ENCODE measurements around the gene TSBP1. TPM values are rescaled to one million over a fixed set of nuclear protein-coding genes. Genes with fewer than 3 reads are reported as not detected.
"Not testable (repeated sequence)": the region's sequence is repeated elsewhere in the genome, so short reads cannot be mapped to it uniquely, and the experiment has no call there.

Gene TSBP1
- total RNA-seq, 2 donors from 2014 or later: not detected

- no peak for ATAC-seq
These were observed 14.3 kb upstream of the TSBP1 start for GRCh38 chr6:32386040-32386439.

GRCh38 chr6:32382757-32383420 lies 11.2 kb upstream of the TSBP1 start:
- DNase-seq: no peak
- ATAC-seq: no peak
- intact Hi-C loops (cut with DNase I, micrococcal nuclease): no loop called here

More at GRCh38 chr6:32386040-32386439, 14.3 kb upstream of the TSBP1 start:
- intact Hi-C loops (cut with DNase I, micrococcal nuclease): no loop called here
- DNase-seq: no peak

- ATAC-seq: no peak
- intact Hi-C loops (cut with DNase I, micrococcal nuclease): no loop called here
- DNase-seq: no peak
These were observed 7.8 kb upstream of the TSBP1 start for GRCh38 chr6:32379545-32379944.

- intact Hi-C loops (cut with DNase I, micrococcal nuclease): no loop called here
- no peak for DNase-seq
- no peak for ATAC-seq
These were observed 4.2 kb upstream of the TSBP1 start for GRCh38 chr6:32375739-32376529.

- DNase-seq (no peak), ATAC-seq (no peak)
- intact Hi-C loops (cut with DNase I, micrococcal nuclease): no loop called here
These were observed 474 bp downstream of the TSBP1 start for GRCh38 chr6:32371229-32371628.

- DNase-seq: no peak
- ATAC-seq: no peak
- intact Hi-C loops (cut with DNase I, micrococcal nuclease): no loop called here
These were observed 1.2 kb downstream of the TSBP1 start for GRCh38 chr6:32370505-32370904.

- intact Hi-C loops (cut with DNase I, micrococcal nuclease): no loop called here
- DNase-seq (no peak), ATAC-seq (no peak)
These were observed 2.0 kb downstream of the TSBP1 start for GRCh38 chr6:32369660-32370059.

- intact Hi-C loops (cut with DNase I, micrococcal nuclease): no loop called here
- ATAC-seq: no peak
These were observed 4.1 kb downstream of the TSBP1 start for GRCh38 chr6:32367644-32368043.

GRCh38 chr6:32359225-32359624 lies 12.5 kb downstream of the TSBP1 start:
- DNase-seq; intact Hi-C loops (cut with DNase I, micrococcal nuclease); ATAC-seq: not testable (repeated sequence)

More at GRCh38 chr6:32367644-32368043, 4.1 kb downstream of the TSBP1 start:
- no peak for DNase-seq

GRCh38 chr6:32358548-32358947 lies 13.2 kb downstream of the TSBP1 start:
- ATAC-seq: not testable (repeated sequence)

GRCh38 chr6:32355018-32355417 lies 16.7 kb downstream of the TSBP1 start:
- ATAC-seq (no peak), DNase-seq (no peak)
- intact Hi-C loops (cut with DNase I, micrococcal nuclease): no loop called here

More at GRCh38 chr6:32358548-32358947, 13.2 kb downstream of the TSBP1 start:
- intact Hi-C loops (cut with DNase I, micrococcal nuclease); DNase-seq: not testable (repeated sequence)

GRCh38 chr6:32353348-32353747 lies 18.4 kb downstream of the TSBP1 start:
- DNase-seq: no peak
- intact Hi-C loops (cut with DNase I, micrococcal nuclease): no loop called here
- no peak for ATAC-seq

- intact Hi-C loops (cut with DNase I, micrococcal nuclease): no loop called here
- DNase-seq (no peak), ATAC-seq (no peak)
These were observed 31.5 kb downstream of the TSBP1 start for GRCh38 chr6:32340242-32340641.

- ATAC-seq: no peak
- intact Hi-C loops (cut with DNase I, micrococcal nuclease): no loop called here
These were observed 34.4 kb downstream of the TSBP1 start for GRCh38 chr6:32337186-32337805.

GRCh38 chr6:32332433-32332832 lies 39.3 kb downstream of the TSBP1 start:
- intact Hi-C loops (cut with DNase I, micrococcal nuclease): no loop called here
- DNase-seq: no peak
- ATAC-seq: no peak

More at GRCh38 chr6:32337186-32337805, 34.4 kb downstream of the TSBP1 start:
- DNase-seq: no peak

- DNase-seq (no peak), ATAC-seq (no peak)
- intact Hi-C loops (cut with DNase I, micrococcal nuclease): no loop called here
These were observed 42.6 kb downstream of the TSBP1 start for GRCh38 chr6:32329141-32329540.

- intact Hi-C loops (cut with DNase I, micrococcal nuclease): no loop called here
- ATAC-seq (no peak), DNase-seq (no peak)
These were observed 44.6 kb downstream of the TSBP1 start for GRCh38 chr6:32327103-32327502.

- ATAC-seq: no peak
- intact Hi-C loops (cut with DNase I, micrococcal nuclease): no loop called here
- DNase-seq: no peak
These were observed 53.2 kb downstream of the TSBP1 start for GRCh38 chr6:32318501-32318900.

GRCh38 chr6:32317541-32317940 lies 54.2 kb downstream of the TSBP1 start:
- intact Hi-C loops (cut with DNase I, micrococcal nuclease): no loop called here
- ATAC-seq (no peak), DNase-seq (no peak)

GRCh38 chr6:32313964-32314363 lies 57.7 kb downstream of the TSBP1 start:
- intact Hi-C loops (cut with DNase I, micrococcal nuclease): no loop called here
- no peak for ATAC-seq

More at GRCh38 chr6:32313964-32314363, 57.7 kb downstream of the TSBP1 start:
- no peak for DNase-seq

Data from left colon (tissue), 2 donors.